GM10248 (cell line): ENCODE data around the gene POLR2C.

Experiments
- CTCF ChIA-PET: fragments of 300-600 bp; sonication (Branson Sonifier 250); formaldehyde crosslinking; extraction: SDS; loops from one replicate; lab custom pipeline; 2021; ENCODE audit warnings: antibody characterized with exemption; lab: Yijun Ruan, JAX
- POLR2A ChIA-PET: fragments of 350-650 bp; sonication (Branson Sonifier 250); formaldehyde crosslinking; extraction: SDS; loops from one replicate; lab custom pipeline; 2020; ENCODE audit warnings: antibody characterized with exemption; lab: Yijun Ruan, JAX
- DNase-seq: peaks from one replicate; pipeline ENCODE4 v3.0.0; 2012; ENCODE audit errors: extremely low spot score
- CTCF ChIP-seq: IDR thresholded peaks from 2 replicates; pipeline ENCODE4 v1.5.1; 2012; ENCODE audit warnings: mild to moderate bottlenecking, low read depth; ENCODE audit errors: extremely low read depth, missing control alignments, control extremely low read depth

POLR2C gene

GRCh38 chr16:57505169-57505568, 42.7 kb downstream of the POLR2C start:
- CTCF ChIA-PET, result interaction anchor here (1.1 to 2.4 kb wide), 4 partner anchors 15 to 88 kb away, joined by 3 to 10 read pairs (median 4); no protein-coding TSS in a partner anchor
- POLR2A ChIA-PET, result no interaction called here
- no peak for DNase-seq
- no peak for TF ChIP-seq CTCF

- CTCF ChIA-PET, result interaction anchor here (1.1 to 4.8 kb wide), 2 partner anchors 12 to 15 kb away, joined by 3 to 48 read pairs; no protein-coding TSS in a partner anchor
- no peak for DNase-seq
- POLR2A ChIA-PET, result no interaction called here
- TF ChIP-seq CTCF, result no peak
Observed at GRCh38 chr16:57507136-57508034, 44.9 kb downstream of the POLR2C start.

- no peak for TF ChIP-seq CTCF
- POLR2A ChIA-PET, result interaction anchor here (0.6 kb wide), 1 partner anchor 120 kb away, joined by 4 read pairs; no protein-coding TSS in a partner anchor
- CTCF ChIA-PET, result interaction anchor here (4.8 kb wide), 1 partner anchor 11 kb away, joined by 48 read pairs; no protein-coding TSS in a partner anchor
- no peak for DNase-seq
Observed at GRCh38 chr16:57508035-57508425, 45.6 kb downstream of the POLR2C start.

- no peak for DNase-seq
- ChIA-PET POLR2A (no interaction called here), CTCF (interaction anchor here (1.1 to 4.8 kb wide), 3 partner anchors 10 to 47 kb away, joined by 3 to 48 read pairs (median 3); partner anchors contain the start of gene POLR2C)
- TF ChIP-seq CTCF, result no peak
Observed at GRCh38 chr16:57509231-57509923, 46.9 kb downstream of the POLR2C start.

GRCh38 chr16:57510016-57510871, 47.8 kb downstream of the POLR2C start:
- ChIA-PET POLR2A (no interaction called here), CTCF (interaction anchor here (1.1 to 4.8 kb wide), 2 partner anchors 9 to 23 kb away, joined by 3 to 48 read pairs; no protein-coding TSS in a partner anchor)
- no peak for TF ChIP-seq CTCF
- DNase-seq, result no peak
